ENCODE data around the gene ATP1A3. TPM values are rescaled to one million over a fixed set of nuclear protein-coding genes. Genes with fewer than 3 reads are reported as not detected.
"Not testable (repeated sequence)": the region's sequence is repeated elsewhere in the genome, so short reads cannot be mapped to it uniquely, and the experiment has no call there.

ATP1A3 gene
- total RNA-seq, 2 experiments from 2014 or later = 3.2 to 4.6 TPM

- Mint-ChIP-seq H3K27me3 (peaks cover 6% of the 10 kb centered on the region), H3K27ac (no peak overlapping the region), H3K4me1 (ENCODE audit: low read depth) (no peaks in the 10 kb centered on the region), H3K36me3 (ENCODE audit: low read depth) (no peaks in the 10 kb centered on the region), H3K4me3 (no peak overlapping the region), H3K9me3 (no peaks in the 10 kb centered on the region)
- Histone ChIP-seq H3K9me3 (ENCODE audit: control insufficient read depth in 1 of 2, insufficient read depth in 1 of 2, low read length in 2 of 2) (no peaks in the 10 kb centered on the region), H3K36me3 (ENCODE audit: insufficient read depth, low read length) (no peaks in the 10 kb centered on the region), H3K4me1 (ENCODE audit: insufficient read depth, low read length) (no peaks in the 10 kb centered on the region), H3K27ac (ENCODE audit: low read depth in 1 of 2, low read length in 2 of 2) (no peak overlapping the region), H3K4me3 (ENCODE audit: low read length) (no peak overlapping the region), H3K27me3 (ENCODE audit: control insufficient read depth in 1 of 2, insufficient read depth in 2 of 2, low read length in 2 of 2) (peaks cover 0 to 6% of the 10 kb centered on the region in 2 experiments)
- CTCF ChIA-PET = no interaction called here
- no peak for DNase-seq
- intact Hi-C loops (cut with DNase I, micrococcal nuclease) = no loop called here
- POLR2A ChIA-PET = no interaction called here
- no peak for ATAC-seq (ENCODE audit: poor library complexity)
- no peak for TF ChIP-seq CTCF (IDR thresholded peaks at IDR 0.05)
Measured at GRCh38 chr19:42021185-42021584, 27.2 kb upstream of the ATP1A3 start.

- H3K4me1 Mint-ChIP-seq (ENCODE audit: low read depth) = no peaks in the 10 kb centered on the region
- intact Hi-C loops (cut with DNase I, micrococcal nuclease) = no loop called here
- ATAC-seq (ENCODE audit: poor library complexity) = no peak
- no peaks in the 10 kb centered on the region for H3K36me3 Mint-ChIP-seq (ENCODE audit: low read depth)
- ChIA-PET POLR2A (no interaction called here), CTCF (no interaction called here)
- H3K4me1 ChIP-seq (ENCODE audit: insufficient read depth, low read length) = no peaks in the 10 kb centered on the region
- no peak overlapping the region for H3K27ac ChIP-seq (ENCODE audit: low read depth in 1 of 2, low read length in 2 of 2)
- H3K4me3 ChIP-seq (ENCODE audit: low read length) = no peak overlapping the region
- H3K27ac Mint-ChIP-seq = no peak overlapping the region
- no peak for DNase-seq
- H3K9me3 Mint-ChIP-seq = no peaks in the 10 kb centered on the region
- no peak overlapping the region for H3K4me3 Mint-ChIP-seq
- no peak for TF ChIP-seq CTCF (IDR thresholded peaks at IDR 0.05)
- H3K9me3 ChIP-seq (ENCODE audit: control insufficient read depth in 1 of 2, insufficient read depth in 1 of 2, low read length in 2 of 2) = no peaks in the 10 kb centered on the region
- peaks cover 3% of the 10 kb centered on the region for H3K27me3 Mint-ChIP-seq
- H3K27me3 ChIP-seq (ENCODE audit: control insufficient read depth in 1 of 2, insufficient read depth in 2 of 2, low read length in 2 of 2) = no peaks in the 10 kb centered on the region
- no peaks in the 10 kb centered on the region for H3K36me3 ChIP-seq (ENCODE audit: insufficient read depth, low read length)
Measured at GRCh38 chr19:42018503-42019193, 24.6 kb upstream of the ATP1A3 start.

- Mint-ChIP-seq H3K36me3 (ENCODE audit: low read depth) (no peaks in the 10 kb centered on the region), H3K9me3 (no peaks in the 10 kb centered on the region), H3K27ac (no peak overlapping the region), H3K27me3 (no peaks in the 10 kb centered on the region), H3K4me1 (ENCODE audit: low read depth) (no peaks in the 10 kb centered on the region), H3K4me3 (no peak overlapping the region)
- no peaks in the 10 kb centered on the region for H3K36me3 ChIP-seq (ENCODE audit: insufficient read depth, low read length)
- ATAC-seq (ENCODE audit: poor library complexity) = no peak
- H3K4me1 ChIP-seq (ENCODE audit: insufficient read depth, low read length) = no peaks in the 10 kb centered on the region
- no peak overlapping the region for H3K27ac ChIP-seq (ENCODE audit: low read depth in 1 of 2, low read length in 2 of 2)
- intact Hi-C loops (cut with DNase I, micrococcal nuclease) = no loop called here
- POLR2A ChIA-PET = no interaction called here
- H3K27me3 ChIP-seq (ENCODE audit: control insufficient read depth in 1 of 2, insufficient read depth in 2 of 2, low read length in 2 of 2) = no peaks in the 10 kb centered on the region
- CTCF ChIA-PET = no interaction called here
- DNase-seq = no peak
- no peaks in the 10 kb centered on the region for H3K9me3 ChIP-seq (ENCODE audit: control insufficient read depth in 1 of 2, insufficient read depth in 1 of 2, low read length in 2 of 2)
- H3K4me3 ChIP-seq (ENCODE audit: low read length) = no peak overlapping the region
- TF ChIP-seq CTCF (IDR thresholded peaks at IDR 0.05) = no peak
Measured at GRCh38 chr19:42017040-42017439, 23.0 kb upstream of the ATP1A3 start.

- CTCF ChIA-PET = interaction anchor here (0.7 kb wide), 2 partner anchors 62 to 170 kb away, joined by 3 to 5 read pairs; no protein-coding TSS in a partner anchor
Measured at GRCh38 chr19:42012747-42013146, 18.7 kb upstream of the ATP1A3 start.

More at GRCh38 chr19:42012747-42013146, 18.7 kb upstream of the ATP1A3 start:
- H3K27me3 Mint-ChIP-seq; H3K27ac ChIP-seq (ENCODE audit: low read depth in 1 of 2, low read length in 2 of 2); H3K27me3 ChIP-seq (ENCODE audit: control insufficient read depth in 1 of 2, insufficient read depth in 2 of 2, low read length in 2 of 2); H3K36me3 Mint-ChIP-seq (ENCODE audit: low read depth); H3K36me3 ChIP-seq (ENCODE audit: insufficient read depth, low read length); POLR2A ChIA-PET; intact Hi-C loops (cut with DNase I, micrococcal nuclease); ATAC-seq (ENCODE audit: poor library complexity); H3K4me3 Mint-ChIP-seq; H3K4me1 Mint-ChIP-seq (ENCODE audit: low read depth); H3K27ac Mint-ChIP-seq; DNase-seq; H3K9me3 Mint-ChIP-seq; H3K4me3 ChIP-seq (ENCODE audit: low read length); H3K4me1 ChIP-seq (ENCODE audit: insufficient read depth, low read length); H3K9me3 ChIP-seq (ENCODE audit: control insufficient read depth in 1 of 2, insufficient read depth in 1 of 2, low read length in 2 of 2): not testable (repeated sequence)

Data from CD4-positive, alpha-beta T cell (primary cell).